LNCaP clone FGC (cell line): ENCODE measurements around the gene RCCD1.

Experiments used
- DNase-seq: peaks from one replicate; pipeline ENCODE4 v3.0.0-alpha.2; 2011; ENCODE audit warnings: low read depth
- H3K4me3 ChIP-seq: 2 replicates; pipeline ENCODE4 v1.5.1; 2011; ENCODE audit warnings: mild to moderate bottlenecking, low read depth, low read length, control low read depth
- CTCF ChIP-seq: IDR thresholded peaks from 2 replicates; pipeline ENCODE4 v1.5.1; 2012; ENCODE audit warnings: mild to moderate bottlenecking; ENCODE audit not compliant: control insufficient read depth, insufficient read depth; ENCODE audit errors: extremely low read depth

Gene RCCD1

GRCh38 chr15:90959894-90960293 lies 5.2 kb downstream of the RCCD1 start:
- H3K4me3 ChIP-seq, result no peak overlapping the region
- TF ChIP-seq CTCF, result no peak
- DNase-seq, result no peak

- DNase-seq, result no peak
- no peak for TF ChIP-seq CTCF
- H3K4me3 ChIP-seq, result no peak overlapping the region
Observed at GRCh38 chr15:90960298-90961091, 5.8 kb downstream of the RCCD1 start.

- no peak for DNase-seq
- H3K4me3 ChIP-seq, result no peak overlapping the region
- TF ChIP-seq CTCF, result no peak
Observed at GRCh38 chr15:90962021-90962420, 7.3 kb downstream of the RCCD1 start.

GRCh38 chr15:90966262-90966661 lies 11.6 kb downstream of the RCCD1 start:
- no peak for TF ChIP-seq CTCF
- DNase-seq, result no peak
- no peak overlapping the region for H3K4me3 ChIP-seq

GRCh38 chr15:90967206-90967605 lies 12.5 kb downstream of the RCCD1 start:
- no peak for DNase-seq
- TF ChIP-seq CTCF, result no peak
- H3K4me3 ChIP-seq, result no peak overlapping the region

GRCh38 chr15:90968434-90968833 lies 13.8 kb downstream of the RCCD1 start:
- DNase-seq, result no peak
- no peak overlapping the region for H3K4me3 ChIP-seq
- TF ChIP-seq CTCF, result no peak

- no peak overlapping the region for H3K4me3 ChIP-seq
- DNase-seq, result no peak
- no peak for TF ChIP-seq CTCF
Observed at GRCh38 chr15:90970274-90970673, 15.6 kb downstream of the RCCD1 start.
